ENCODE data around the gene KIAA0825. TPM values are rescaled to one million over a fixed set of nuclear protein-coding genes. Genes with fewer than 3 reads are reported as not detected.

The KIAA0825 gene
- total and polyA plus RNA-seq, 7 donors: 0.46 to 4.6 (median 3.3) TPM; not detected in 1

- Histone ChIP-seq H3K9me3 (peaks cover 0 to 2% (median 0%) of the 10 kb centered on the region in 4 donors), H3K4me3 (no peak overlapping the region), H3K36me3 (no peaks in the 10 kb centered on the region), H3K4me1 (no peaks in the 10 kb centered on the region), H3K27me3 (no peaks in the 10 kb centered on the region), H3K27ac (no peak overlapping the region)
- no peak for DNase-seq
- 86 to 88% methylated on average over 2 of the region's 2 CpGs for whole genome bisulfite sequencing, 2 donors
- no peak for TF ChIP-seq POLR2AphosphoS5 (IDR thresholded peaks at IDR 0.05)
- no peak for TF ChIP-seq POLR2A (IDR thresholded peaks at IDR 0.05)
- TF ChIP-seq CTCF (IDR thresholded peaks at IDR 0.05): no peak
- no peak for TF ChIP-seq EP300 (IDR thresholded peaks at IDR 0.05)
- intact Hi-C loops (cut with DNase I): no loop called here
These were observed 450.3 kb downstream of the KIAA0825 start for GRCh38 chr5:94168151-94168550.

- Histone ChIP-seq H3K27me3 (no peaks in the 10 kb centered on the region), H3K27ac (no peak overlapping the region), H3K9me3 (peaks cover 0 to 2% (median 0%) of the 10 kb centered on the region in 4 donors), H3K4me1 (no peaks in the 10 kb centered on the region), H3K4me3 (no peak overlapping the region), H3K36me3 (no peaks in the 10 kb centered on the region)
- no peak for DNase-seq
- 68 to 75% methylated on average over 1 of the region's 1 CpG for WGBS, 2 donors
- no peak for TF ChIP-seq POLR2AphosphoS5 (IDR thresholded peaks at IDR 0.05)
- no peak for TF ChIP-seq POLR2A (IDR thresholded peaks at IDR 0.05)
- no peak for TF ChIP-seq CTCF (IDR thresholded peaks at IDR 0.05)
- intact Hi-C loops (cut with DNase I): no loop called here
These were observed 456.6 kb downstream of the KIAA0825 start for GRCh38 chr5:94161801-94162200.

GRCh38 chr5:94159144-94159543, 459.3 kb downstream of the KIAA0825 start:
- no peak for DNase-seq
- intact Hi-C loops (cut with DNase I): no loop called here

DNA sequence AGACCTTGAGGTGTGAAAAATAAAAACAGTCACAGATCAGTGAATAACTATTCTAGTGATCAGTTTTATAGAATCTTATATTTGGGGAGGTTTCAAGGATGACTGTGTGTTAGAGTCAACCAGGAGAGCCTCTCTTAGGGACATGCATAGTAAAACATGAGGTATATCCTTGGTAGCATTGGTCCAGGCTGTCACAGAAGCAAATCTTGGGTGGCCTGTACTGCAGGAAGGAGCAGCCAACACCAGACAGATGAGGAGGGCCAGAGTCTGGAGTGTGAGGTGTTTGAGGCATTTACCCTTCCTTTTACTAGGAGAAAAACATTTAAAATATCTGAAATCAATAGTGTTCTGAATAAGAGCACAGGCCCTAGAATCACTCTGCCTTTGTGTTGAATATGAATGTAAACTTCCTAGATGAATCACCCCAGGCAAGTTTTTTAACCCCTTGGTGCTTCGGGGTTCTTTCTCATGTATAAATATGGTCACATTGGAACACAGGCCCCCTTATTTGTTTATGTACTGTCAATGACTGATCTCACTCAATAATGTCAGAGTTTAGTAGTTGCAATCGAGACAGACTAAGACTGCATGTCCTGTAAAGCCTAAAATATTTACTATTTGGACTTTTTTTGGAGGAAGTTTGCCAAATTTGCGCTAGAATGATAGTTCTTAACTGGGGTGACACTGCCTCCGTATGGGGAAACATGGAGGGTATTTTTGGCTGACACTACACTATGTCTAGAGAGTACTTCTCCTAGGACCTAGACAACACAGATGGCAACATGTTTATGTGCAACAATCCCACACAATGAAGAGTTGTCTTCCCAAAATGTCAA, 460.5 kb downstream of the KIAA0825 start:
- no peak overlapping the region for H3K4me3 ChIP-seq
- no peaks in the 10 kb centered on the region for H3K27me3 ChIP-seq
- intact Hi-C loops (cut with DNase I): no loop called here
- WGBS, 2 donors: 69 to 70% methylated on average over 4 of the region's 4 CpGs
- DNase-seq: no peak
- no peaks in the 10 kb centered on the region for H3K9me3 ChIP-seq
- H3K4me1 ChIP-seq: no peaks in the 10 kb centered on the region
- H3K27ac ChIP-seq: no peak overlapping the region
- no peaks in the 10 kb centered on the region for H3K36me3 ChIP-seq
- TF ChIP-seq EP300 (IDR thresholded peaks at IDR 0.05): no peak
- no peak for TF ChIP-seq CTCF (IDR thresholded peaks at IDR 0.05)
- no peak for TF ChIP-seq POLR2A (IDR thresholded peaks at IDR 0.05)
- no peak for TF ChIP-seq POLR2AphosphoS5 (IDR thresholded peaks at IDR 0.05)

More at GRCh38 chr5:94159144-94159543, 459.3 kb downstream of the KIAA0825 start:
- WGBS, 2 donors: 74 to 87% methylated on average over 4 of the region's 4 CpGs
- Histone ChIP-seq H3K4me1 (no peaks in the 10 kb centered on the region), H3K36me3 (no peaks in the 10 kb centered on the region), H3K4me3 (no peak overlapping the region), H3K9me3 (peaks cover 0 to 2% (median 0%) of the 10 kb centered on the region in 4 donors), H3K27ac (no peak overlapping the region), H3K27me3 (no peaks in the 10 kb centered on the region)
- TF ChIP-seq POLR2A (IDR thresholded peaks at IDR 0.05): no peak
- no peak for TF ChIP-seq POLR2AphosphoS5 (IDR thresholded peaks at IDR 0.05)
- TF ChIP-seq EP300 (IDR thresholded peaks at IDR 0.05): no peak
- TF ChIP-seq CTCF (IDR thresholded peaks at IDR 0.05): no peak
